GM19351 (cell line): ENCODE measurements around the gene ABO.
"Not testable (repeated sequence)": the region's sequence is repeated elsewhere in the genome, so short reads cannot be mapped to it uniquely, and the experiment has no call there.

Source experiments
- ATAC-seq: cut with Tn5 transposase; IDR thresholded peaks from one replicate; pipeline ENCODE4 v1.9.1; 2021; ENCODE audit warnings: mild to moderate bottlenecking, moderate library complexity; ENCODE audit not compliant: unreplicated experiment

Gene ABO

DNA sequence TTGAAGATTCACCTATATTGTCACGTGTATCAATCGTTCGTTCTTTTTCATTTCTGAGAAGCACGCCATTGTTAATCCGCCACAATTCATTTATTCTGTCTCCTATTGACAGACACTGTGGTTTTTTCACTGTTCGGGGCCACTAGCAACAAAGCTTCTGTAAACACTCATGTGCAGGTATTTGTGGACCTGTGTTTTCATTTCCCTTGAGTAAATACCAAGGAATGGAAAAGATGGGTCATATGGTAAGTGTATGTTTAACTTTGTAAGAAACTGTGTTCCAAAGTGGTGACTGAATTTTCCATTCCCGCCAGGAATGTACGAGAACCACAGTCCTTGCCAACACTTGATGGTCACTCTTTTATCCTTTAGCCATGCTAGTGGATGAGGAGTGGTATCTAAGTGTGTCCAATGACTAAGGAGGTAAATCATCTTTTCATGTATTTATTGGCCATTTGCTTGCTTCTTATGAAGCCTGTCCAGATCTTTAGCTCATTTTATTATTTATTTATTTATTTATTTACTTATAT lies 10.7 kb downstream of the ABO start:
- no peak for ATAC-seq

DNA sequence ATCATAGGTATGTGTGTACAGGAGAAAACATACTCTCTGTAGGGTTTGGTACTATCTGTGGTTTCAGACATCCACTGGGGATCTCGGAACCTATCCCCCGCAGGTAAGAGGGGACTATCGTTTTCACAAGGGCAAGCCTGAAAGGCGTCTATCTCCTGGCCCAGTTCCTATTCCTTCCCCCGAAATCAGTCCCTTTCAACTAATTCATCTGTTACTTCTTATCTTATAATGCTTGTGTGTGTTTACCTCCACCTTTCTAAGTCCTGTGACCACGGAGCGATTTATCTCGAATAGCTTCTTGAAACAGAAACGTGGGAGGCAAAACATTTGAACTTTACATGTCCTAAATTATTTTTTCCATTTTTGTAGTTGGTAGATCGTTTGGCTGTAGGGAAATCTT lies 11.4 kb downstream of the ABO start:
- ATAC-seq, result no peak

GRCh38 chr9:133262226-133262625 lies 12.8 kb downstream of the ABO start:
- no peak for ATAC-seq

DNA sequence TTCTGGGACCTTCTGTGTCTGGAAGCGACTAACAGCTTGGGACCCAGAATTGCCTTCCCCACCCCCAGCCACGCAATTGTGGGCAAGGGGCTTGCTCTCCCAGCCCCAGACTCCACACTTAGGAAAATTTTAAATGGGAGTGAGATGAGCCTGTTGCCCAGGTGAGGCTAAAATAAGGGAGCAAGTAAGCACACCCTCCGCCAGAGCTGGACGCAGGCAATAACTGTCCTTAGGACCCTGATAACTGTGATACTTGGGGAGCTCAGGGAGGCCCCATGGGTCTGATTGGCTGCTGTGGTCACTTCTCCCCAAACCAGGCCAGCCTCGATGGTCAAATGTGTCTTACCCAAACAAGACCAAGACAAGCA lies 13.3 kb downstream of the ABO start:
- ATAC-seq, result no peak

DNA sequence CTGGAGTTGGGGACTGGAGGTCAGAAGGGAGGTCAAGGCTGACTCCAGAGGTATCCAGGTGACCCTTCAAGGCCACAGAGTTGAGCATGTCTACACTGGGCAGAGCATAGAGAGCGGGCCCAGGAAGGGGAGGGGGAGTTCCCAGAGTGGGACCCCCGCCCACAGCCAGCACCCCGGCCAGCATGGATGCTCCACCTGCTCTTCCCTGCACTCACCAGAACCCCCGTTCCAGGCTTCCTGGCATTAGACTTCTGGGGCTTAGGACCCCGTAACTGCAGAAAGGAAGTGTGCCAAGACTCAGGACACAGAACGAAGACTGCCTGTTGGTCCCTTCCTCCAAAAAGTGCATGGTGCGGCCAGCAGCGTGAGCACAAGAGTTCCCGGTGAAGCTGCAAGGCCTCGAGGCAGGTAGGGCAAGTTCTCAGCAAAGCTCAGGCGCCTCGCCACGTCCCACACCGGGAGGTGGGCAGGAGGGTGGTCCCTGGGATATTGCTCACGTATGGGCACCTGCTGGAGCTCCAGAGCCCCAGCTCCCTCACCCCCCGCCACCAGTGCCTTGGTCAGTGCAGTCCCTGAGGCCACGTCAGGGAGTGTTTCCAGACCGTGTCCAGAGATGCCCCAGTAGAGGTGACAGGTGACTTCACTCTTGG lies 13.8 kb downstream of the ABO start:
- no peak for ATAC-seq

DNA sequence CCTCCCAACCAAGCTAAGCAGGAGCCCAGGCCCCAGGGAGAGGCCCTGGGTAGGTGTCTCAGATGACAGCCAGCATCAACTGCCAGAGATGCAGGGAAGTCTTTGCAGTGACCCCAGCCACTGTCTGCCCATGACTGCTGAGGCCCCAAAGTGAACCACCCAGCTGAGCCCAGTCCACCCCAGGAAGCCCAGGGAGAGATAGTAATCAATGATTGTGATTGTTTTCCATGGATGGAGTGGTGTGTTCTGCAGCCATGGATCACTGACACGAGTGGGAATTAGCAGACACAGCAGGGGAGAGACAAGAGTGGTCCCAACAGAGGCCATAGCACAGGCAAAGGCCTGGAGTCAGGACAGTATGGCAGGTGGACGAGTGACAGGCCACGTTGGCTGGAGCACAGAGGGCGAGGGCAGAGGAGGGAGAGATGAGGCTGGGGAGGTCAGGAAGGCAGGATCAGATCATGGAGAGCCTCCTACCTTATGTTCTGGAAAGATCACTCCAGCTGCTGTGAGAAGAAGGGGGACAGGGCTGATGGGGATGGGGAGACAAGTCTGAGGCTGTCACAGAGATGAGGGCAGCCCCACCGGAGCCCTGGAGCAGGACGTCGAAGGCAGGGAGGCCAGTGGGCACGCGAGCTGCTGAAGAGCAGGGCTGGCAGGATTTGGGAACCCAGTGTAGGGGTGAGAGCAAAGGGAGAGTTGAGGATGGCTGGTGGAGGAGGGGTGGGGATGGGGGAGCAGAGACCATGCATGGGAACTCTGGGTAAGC lies 14.5 kb downstream of the ABO start:
- no peak for ATAC-seq

DNA sequence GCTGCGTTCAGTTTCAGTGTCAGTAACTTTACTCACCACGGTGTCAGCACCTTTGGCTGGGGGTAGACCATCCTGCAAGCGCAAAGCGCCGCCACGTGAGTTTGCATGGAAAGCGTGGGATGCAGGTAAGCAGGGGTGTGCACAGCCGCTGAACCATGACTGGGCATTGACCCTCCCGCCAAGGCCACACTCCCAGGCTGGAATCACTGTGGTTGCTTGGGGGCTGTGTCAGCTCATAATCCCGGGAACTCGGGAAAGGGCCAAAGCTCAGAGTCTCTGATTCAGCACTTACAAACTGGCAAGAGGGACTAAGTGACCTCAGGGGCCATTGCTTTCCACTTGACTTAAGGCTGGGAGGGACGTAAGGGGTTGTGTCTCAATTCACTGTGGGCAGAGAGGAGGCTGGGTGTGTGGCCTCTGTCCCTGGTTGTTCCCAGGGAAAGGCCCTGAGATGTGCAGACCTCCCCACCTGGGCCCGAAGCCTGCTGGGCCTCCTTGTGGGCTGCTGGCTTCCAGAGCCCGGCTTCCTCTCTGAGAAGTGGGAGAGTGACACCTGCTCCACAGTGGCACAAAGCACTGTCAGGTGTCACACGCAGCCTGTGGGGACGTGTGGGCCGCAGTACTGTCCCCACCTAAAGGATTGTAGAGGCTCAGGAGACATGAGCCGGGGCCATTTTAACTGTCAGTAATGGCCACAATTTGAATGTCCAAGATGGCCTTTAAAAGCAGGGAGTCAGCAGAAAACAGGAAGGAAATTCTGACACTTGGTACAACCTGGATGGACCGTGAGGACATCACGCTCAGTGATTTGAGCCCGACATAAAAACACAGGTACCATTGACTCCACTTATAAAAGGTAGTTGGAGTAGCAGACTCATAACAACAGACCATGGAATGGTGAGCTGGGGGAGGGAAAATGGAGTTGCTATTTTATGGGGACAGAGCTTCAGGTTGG lies 16.7 kb downstream of the ABO start:
- ATAC-seq, result no peak

DNA sequence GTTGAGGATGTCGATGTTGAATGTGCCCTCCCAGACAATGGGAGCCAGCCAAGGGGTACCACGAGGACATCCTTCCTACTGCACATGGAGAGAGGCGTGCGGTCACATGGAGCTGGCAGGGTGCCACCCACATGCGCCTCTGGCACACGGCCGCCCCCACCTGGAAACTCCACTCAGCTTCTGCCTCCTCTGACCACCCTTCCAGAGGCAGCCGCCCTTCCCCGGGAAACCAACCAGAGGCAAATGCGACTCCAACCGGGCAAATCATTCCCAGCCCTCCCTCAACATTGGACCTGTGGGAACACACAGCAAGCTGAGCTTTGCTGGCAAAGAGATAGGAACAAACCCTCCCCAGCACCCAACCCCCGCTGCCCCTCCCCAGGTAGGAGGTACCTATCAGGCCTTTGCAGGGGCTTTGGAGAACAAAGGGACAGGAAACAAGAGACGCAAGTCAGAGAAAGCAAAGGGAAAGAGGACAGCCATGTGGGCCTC lies 17.5 kb downstream of the ABO start:
- no peak for ATAC-seq

DNA sequence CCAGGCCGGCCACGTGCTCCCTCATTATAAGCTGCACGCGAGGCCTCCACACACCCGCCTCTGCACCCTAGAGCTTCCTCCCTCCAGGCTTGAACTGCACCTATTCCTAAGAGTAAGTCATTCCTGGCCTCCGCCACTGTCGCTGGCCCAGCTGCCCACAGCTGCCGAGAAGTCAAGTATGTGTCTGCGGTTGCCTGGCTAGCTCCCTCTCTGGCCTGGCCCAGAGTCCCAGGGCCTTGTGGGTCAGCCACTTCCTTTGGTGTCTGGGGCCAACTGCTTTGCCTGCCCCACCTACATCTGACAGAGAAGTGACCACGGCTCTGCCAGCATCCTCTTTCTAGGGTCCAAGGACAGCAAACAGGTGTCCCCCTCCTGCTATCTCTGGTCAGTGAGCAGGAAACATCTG lies 18.3 kb downstream of the ABO start:
- ATAC-seq, result no peak

GRCh38 chr9:133256136-133256461 lies 18.9 kb downstream of the ABO start:
- ATAC-seq, result no peak

- ATAC-seq, result no peak
These were observed 19.4 kb downstream of the ABO start for GRCh38 chr9:133255371-133256135.

GRCh38 chr9:133254471-133254870 lies 20.5 kb downstream of the ABO start:
- ATAC-seq, result no peak

DNA sequence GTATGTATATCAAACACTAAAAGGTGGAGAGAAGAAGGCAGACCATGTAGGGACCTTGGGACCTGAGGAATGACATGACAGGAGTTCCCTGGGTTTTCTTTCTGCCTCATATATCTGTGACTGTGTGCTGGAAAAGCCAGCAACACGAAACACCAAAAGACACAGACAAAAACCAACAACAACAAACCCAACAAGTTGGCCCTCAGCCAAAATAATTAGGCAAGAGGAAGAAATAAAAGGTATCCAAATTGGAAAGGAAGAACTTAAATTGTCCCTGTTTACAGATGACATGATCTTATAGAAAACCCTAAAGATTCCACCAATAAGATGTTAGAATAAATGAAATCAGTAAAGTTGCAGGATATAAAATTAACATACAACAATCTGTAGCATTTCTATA lies 21.7 kb downstream of the ABO start:
- ATAC-seq, result no peak

- ATAC-seq, result no peak
These were observed 22.5 kb downstream of the ABO start for GRCh38 chr9:133252301-133253020.

DNA sequence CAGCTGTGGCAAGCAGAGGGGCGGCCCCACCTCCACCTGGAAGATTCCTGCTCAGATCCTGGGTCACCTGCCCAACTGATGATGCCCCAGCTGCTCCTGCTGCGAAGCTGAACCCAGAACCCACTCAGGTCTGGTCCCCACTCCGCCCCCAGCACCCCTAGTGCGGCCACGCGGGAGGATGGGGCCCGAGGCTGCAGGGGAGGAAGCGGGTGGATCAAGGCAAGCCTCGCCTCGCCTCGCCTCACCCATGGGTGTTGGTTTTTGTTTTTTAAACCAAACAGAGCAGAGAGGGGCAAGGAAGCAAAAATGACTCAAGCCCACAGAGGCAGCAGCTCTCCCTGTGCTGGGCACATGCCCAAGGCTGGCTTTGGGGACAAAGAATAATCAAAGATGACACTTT lies 23.2 kb downstream of the ABO start:
- no peak for ATAC-seq

GRCh38 chr9:133251221-133251620 lies 23.8 kb downstream of the ABO start:
- not testable (repeated sequence) for ATAC-seq

DNA sequence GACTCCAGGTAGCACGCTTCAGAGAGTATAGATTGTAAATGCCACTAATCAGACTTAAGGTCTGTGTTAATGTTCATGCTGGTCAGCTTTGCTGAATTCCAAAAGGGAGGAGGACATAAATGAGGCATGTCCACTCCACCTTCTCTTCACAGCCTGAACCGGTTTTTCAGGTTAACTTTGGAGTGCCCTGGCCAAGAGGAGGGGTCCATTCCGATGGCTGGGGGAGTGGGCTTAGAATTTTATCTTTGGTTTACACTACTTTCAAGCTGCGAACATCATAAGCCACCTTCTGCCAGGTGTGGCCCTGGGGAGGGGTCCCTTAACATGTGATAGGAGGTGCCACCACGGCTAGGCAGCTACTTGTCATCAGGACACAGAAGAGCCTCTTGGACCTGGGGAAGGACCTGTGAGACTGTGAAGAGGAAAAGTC lies 24.2 kb downstream of the ABO start:
- no peak for ATAC-seq

DNA sequence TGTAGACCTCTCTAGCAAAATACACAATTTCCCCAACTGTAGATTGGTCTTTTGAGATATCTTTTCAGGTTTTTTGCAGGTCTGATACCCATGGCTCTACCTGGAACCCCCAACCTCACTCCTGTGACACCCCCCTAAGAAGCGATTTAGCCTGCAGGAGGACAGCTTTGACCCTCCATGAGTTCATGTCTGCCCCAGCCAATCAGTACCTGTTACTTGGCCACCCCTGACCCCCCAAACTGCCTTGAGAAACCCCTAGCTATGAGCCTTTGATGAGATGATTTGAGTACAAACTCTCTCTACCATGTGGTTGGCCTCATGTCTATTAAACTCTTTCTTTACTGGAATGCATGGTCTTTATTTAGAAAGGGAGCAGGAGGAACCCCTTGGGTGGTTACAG lies 25.7 kb downstream of the ABO start:
- ATAC-seq, result no peak

DNA sequence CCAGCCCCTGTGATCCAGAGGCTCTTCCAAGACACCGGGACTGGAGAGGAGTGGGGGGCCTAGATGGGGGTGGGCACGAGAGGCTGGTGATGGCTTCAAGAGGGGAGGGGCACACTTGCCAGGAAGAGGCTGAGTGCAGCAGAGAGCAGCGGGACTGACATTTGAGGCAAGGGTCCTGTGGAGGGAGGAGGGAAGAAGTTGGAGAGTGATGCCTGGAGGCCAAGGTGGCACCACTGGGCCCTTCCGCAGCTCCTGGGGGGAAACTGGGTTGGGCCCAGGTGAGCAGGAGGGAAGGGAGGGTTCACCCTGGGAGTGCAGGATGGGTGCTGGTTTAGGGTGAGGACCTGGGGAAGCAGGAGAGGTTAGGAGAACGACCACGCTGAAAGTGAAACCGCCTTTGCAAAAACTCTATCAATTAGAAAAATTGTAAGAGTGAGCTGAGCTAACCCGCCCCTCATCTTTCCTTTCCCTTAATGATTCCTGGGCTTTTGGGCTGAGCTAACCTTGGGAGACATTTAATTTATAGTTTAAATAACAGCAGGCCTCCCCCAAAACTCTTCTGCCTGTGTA lies 26.2 kb downstream of the ABO start:
- ATAC-seq, result no peak

DNA sequence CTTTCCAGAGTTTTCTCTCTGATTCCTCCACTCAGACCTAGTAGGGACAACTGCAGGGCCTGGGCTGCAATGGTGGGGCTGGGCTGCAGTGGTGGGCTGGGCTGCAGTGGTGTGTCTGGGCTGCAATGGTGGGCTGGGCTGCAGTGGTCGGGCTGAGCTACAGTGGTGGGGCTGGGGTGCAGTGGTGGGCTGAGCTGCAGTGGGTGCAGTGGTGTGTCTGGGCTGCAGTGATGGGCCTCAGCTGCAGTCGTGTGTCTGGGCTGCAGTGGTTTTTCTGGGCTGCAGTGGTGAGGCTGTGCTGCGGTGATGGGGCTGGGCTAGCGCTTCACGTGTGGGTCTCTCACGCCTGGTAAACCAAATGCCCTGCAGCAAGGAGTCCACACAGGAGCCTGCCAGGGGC lies 27.4 kb downstream of the ABO start:
- no peak for ATAC-seq
